ENCODE data around the gene HDDC2. TPM values are rescaled to one million over a fixed set of nuclear protein-coding genes. Genes with fewer than 3 reads are reported as not detected.

HDDC2 gene
- total RNA-seq, 1 experiment from 2014 or later = 95.6 TPM

DNA sequence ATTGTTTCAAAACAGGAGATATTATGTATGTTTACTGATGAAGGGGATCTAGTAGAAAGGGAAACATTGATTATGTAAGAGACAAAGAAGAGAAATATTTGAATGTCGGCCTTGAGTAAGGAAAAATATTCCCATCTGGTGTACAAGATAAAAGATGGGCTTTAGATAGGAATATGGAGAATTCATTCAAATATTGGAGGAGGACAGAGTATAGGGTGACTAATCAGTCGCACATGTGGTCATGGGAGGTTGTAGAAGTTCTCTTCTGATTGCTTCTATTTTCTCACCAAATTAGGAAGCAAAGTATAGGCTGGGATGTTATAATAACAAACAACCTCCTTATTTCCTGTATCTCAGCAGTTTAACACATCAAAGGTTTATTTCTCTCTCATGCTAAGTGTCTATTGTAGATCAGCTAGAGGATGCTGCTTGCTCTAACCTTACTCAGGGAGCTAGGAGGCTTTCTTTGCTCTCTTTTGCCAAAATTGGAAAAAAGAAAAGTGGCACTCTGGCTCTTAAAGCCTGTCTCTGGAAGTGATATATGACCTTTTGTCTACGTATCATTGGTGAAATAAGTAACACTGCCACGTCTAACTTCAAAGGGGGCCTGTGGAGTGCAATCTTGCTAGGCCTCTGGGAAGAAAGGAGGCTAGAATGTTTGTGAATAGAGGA is 1.2 kb upstream of the HDDC2 start:
- Histone ChIP-seq H3K9ac (ENCODE audit: low read length) (no peak overlapping the region), H3K27me3 (ENCODE audit: insufficient read depth, low read length) (no peaks in the 10 kb centered on the region), H3K4me3 (replicated peaks in 1 of 2; ENCODE audit: low read depth in 1 of 2, low read length in 2 of 2) (no peak overlapping the region), H3K36me3 (ENCODE audit: control insufficient read depth in 1 of 2, insufficient read depth in 2 of 2, low read length in 2 of 2) (peaks cover 6 to 18% of the 10 kb centered on the region in 2 experiments), H3K79me2 (ENCODE audit: insufficient read depth, low read length) (peaks cover 28% of the 10 kb centered on the region), H2AFZ (ENCODE audit: low read depth, low read length, poor library complexity, severe bottlenecking) (no peak overlapping the region), H4K20me1 (ENCODE audit: insufficient read depth) (no peaks in the 10 kb centered on the region; the same call in 1 of the 2 replicates), H3K4me2 (ENCODE audit: low read length) (no peak overlapping the region), H3K9me2 (ENCODE audit: insufficient read depth) (no peaks in the 10 kb centered on the region), H3K27ac (ENCODE audit: low read depth, low read length) (no peak overlapping the region), H3K9me3 (ENCODE audit: control insufficient read depth in 1 of 2, insufficient read depth in 1 of 2, low read depth in 1 of 2, low read length in 2 of 2) (no peaks in the 10 kb centered on the region), H3K4me1 (ENCODE audit: control insufficient read depth in 1 of 2, insufficient read depth in 2 of 2, low read length in 2 of 2) (peaks cover 0 to 16% of the 10 kb centered on the region in 2 experiments; a peak in 3 of 4 replicates)
- ChIA-PET POLR2A (no interaction called here), RAD21 (ENCODE audit: low non-redundant PET in 1 of 2, low total read pairs in 2 of 2, uncharacterized antibody in 2 of 2, unreplicated experiment in 2 of 2) (no interaction called here), CTCF (interaction anchor here (0.7 kb wide), 1 partner anchor 9 kb away, joined by 3 read pairs; no protein-coding TSS in a partner anchor)
- no peak for ATAC-seq
- TF ChIP-seq EGR1 (IDR thresholded peaks at IDR 0.05; ENCODE audit: low read depth) (no peak), SIN3A (IDR thresholded peaks at IDR 0.05; ENCODE audit: low read depth) (no peak), CEBPB (IDR thresholded peaks at IDR 0.05; ENCODE audit: low read depth) (no peak), RAD21 (IDR thresholded peaks at IDR 0.05; ENCODE audit: low read depth) (no peak), EZH2 (IDR thresholded peaks at IDR 0.05) (no peak), YY1 (IDR thresholded peaks at IDR 0.05; ENCODE audit: extremely low read depth, insufficient replicate concordance, low read depth, low read length) (no peak), EZH2phosphoT487 (IDR thresholded peaks at IDR 0.05; ENCODE audit: borderline replicate concordance) (no peak), POLR2A (IDR thresholded peaks at IDR 0.05; ENCODE audit: borderline replicate concordance, extremely low read depth, insufficient read depth, insufficient read length) (no peak), POLR2AphosphoS5 (IDR thresholded peaks at IDR 0.05; ENCODE audit: low read depth, low read length) (no peak), SRF (IDR thresholded peaks at IDR 0.05; ENCODE audit: low read depth) (no peak), TCF7L2 (IDR thresholded peaks at IDR 0.05; ENCODE audit: borderline replicate concordance, extremely low read depth, insufficient read depth, insufficient read length) (no peak)
- TF ChIP-seq, protein P1, sequence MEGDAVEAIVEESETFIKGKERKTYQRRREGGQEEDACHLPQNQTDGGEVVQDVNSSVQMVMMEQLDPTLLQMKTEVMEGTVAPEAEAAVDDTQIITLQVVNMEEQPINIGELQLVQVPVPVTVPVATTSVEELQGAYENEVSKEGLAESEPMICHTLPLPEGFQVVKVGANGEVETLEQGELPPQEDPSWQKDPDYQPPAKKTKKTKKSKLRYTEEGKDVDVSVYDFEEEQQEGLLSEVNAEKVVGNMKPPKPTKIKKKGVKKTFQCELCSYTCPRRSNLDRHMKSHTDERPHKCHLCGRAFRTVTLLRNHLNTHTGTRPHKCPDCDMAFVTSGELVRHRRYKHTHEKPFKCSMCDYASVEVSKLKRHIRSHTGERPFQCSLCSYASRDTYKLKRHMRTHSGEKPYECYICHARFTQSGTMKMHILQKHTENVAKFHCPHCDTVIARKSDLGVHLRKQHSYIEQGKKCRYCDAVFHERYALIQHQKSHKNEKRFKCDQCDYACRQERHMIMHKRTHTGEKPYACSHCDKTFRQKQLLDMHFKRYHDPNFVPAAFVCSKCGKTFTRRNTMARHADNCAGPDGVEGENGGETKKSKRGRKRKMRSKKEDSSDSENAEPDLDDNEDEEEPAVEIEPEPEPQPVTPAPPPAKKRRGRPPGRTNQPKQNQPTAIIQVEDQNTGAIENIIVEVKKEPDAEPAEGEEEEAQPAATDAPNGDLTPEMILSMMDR (IDR thresholded peaks at IDR 0.05 in 2 of 3, conservative IDR thresholded peaks at IDR 0.05 in 1 of 3; ENCODE audit: borderline replicate concordance in 1 of 3, insufficient read depth in 1 of 3, low read depth in 2 of 3, low read length in 2 of 3) = no peak
- TF ChIP-seq, protein P2, sequence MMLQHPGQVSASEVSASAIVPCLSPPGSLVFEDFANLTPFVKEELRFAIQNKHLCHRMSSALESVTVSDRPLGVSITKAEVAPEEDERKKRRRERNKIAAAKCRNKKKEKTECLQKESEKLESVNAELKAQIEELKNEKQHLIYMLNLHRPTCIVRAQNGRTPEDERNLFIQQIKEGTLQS (IDR thresholded peaks at IDR 0.05) = no peak
- TF ChIP-seq, protein P3, sequence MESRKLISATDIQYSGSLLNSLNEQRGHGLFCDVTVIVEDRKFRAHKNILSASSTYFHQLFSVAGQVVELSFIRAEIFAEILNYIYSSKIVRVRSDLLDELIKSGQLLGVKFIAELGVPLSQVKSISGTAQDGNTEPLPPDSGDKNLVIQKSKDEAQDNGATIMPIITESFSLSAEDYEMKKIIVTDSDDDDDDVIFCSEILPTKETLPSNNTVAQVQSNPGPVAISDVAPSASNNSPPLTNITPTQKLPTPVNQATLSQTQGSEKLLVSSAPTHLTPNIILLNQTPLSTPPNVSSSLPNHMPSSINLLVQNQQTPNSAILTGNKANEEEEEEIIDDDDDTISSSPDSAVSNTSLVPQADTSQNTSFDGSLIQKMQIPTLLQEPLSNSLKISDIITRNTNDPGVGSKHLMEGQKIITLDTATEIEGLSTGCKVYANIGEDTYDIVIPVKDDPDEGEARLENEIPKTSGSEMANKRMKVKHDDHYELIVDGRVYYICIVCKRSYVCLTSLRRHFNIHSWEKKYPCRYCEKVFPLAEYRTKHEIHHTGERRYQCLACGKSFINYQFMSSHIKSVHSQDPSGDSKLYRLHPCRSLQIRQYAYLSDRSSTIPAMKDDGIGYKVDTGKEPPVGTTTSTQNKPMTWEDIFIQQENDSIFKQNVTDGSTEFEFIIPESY (IDR thresholded peaks at IDR 0.05; ENCODE audit: extremely low read depth, insufficient replicate concordance, low read length) = no peak
- intact Hi-C loops (cut with micrococcal nuclease) = loop anchor here (5.0 kb wide), 1 partner anchor 111 kb away; no protein-coding TSS in a partner anchor
- BruUV-seq (replicated peaks) = no TSS peak
- no peak for DNase-seq (ENCODE audit: low read depth, low spot score)

Data from HCT116 (cell line).